Keratinocyte (primary cell): Measurements from ENCODE around the gene RAB4B. TPM values are rescaled to one million over a fixed set of nuclear protein-coding genes. Genes with fewer than 3 reads are reported as not detected.

ENCODE experiments used
- DNase-seq: peaks from one replicate; pipeline ENCODE4 v3.0.0-alpha.2; 2011; ENCODE audit warnings: low read depth, missing footprints, low spot score
- FAIRE-seq: peaks from 2 replicates; lab custom pipeline; 2011; peaks lifted over from hg19 to GRCh38; lab: Jason Lieb, UNC
- H2AFZ ChIP-seq: 2 replicates; pipeline ENCODE4 v1.6.0; 2012; ENCODE audit warnings: low read length, control low read depth, inconsistent platforms; ENCODE audit not compliant: control insufficient read depth
- H3K27ac ChIP-seq: 2 replicates; pipeline ENCODE4 v1.5.1; 2011; ENCODE audit warnings: low read length; ENCODE audit not compliant: control insufficient read depth, insufficient read depth
- H3K27me3 ChIP-seq: 3 replicates; pipeline ENCODE4 v1.6.0; 2011; ENCODE audit warnings: low read length; ENCODE audit not compliant: control insufficient read depth, insufficient read depth; ENCODE audit errors: extremely low read depth
- H3K36me3 ChIP-seq, 2 experiments: 2 replicates in 1 of 2; 3 replicates in 1 of 2; pipeline ENCODE4 v1.5.1; 2011; ENCODE audit warnings: low read length in 2 of 2, mild to moderate bottlenecking in 1 of 2; ENCODE audit not compliant: control insufficient read depth in 2 of 2, insufficient read depth in 2 of 2; ENCODE audit errors: extremely low read depth in 1 of 2
- H3K4me1 ChIP-seq: 3 replicates; pipeline ENCODE4 v1.5.1; 2011; ENCODE audit warnings: low read length; ENCODE audit not compliant: control insufficient read depth, insufficient read depth; ENCODE audit errors: extremely low read depth
- H3K4me2 ChIP-seq: 3 replicates; pipeline ENCODE4 v1.6.0; 2011; ENCODE audit warnings: low read depth, low read length; ENCODE audit not compliant: control insufficient read depth, insufficient read depth; ENCODE audit errors: extremely low read depth
- H3K4me3 ChIP-seq, 3 experiments: fragments of 200-600 bp in 1 of 3; sonication (generic) in 1 of 3; 2 replicates in 2 of 3; 3 replicates in 1 of 3; pipeline ENCODE4 v1.5.1; 2011 to 2016; ENCODE audit warnings: low read length in 3 of 3, mild to moderate bottlenecking in 3 of 3, control low read depth in 2 of 3, inconsistent platforms in 1 of 3, low read depth in 1 of 3, mixed read lengths in 1 of 3, mixed run types in 1 of 3, moderate library complexity in 1 of 3; ENCODE audit not compliant: control insufficient read depth in 2 of 3, insufficient read depth in 2 of 3; ENCODE audit errors: extremely low read depth in 1 of 3
- H3K79me2 ChIP-seq: 2 replicates; pipeline ENCODE4 v1.6.0; 2012; ENCODE audit warnings: low read length; ENCODE audit not compliant: control insufficient read depth, insufficient read depth
- H3K9ac ChIP-seq: 3 replicates; pipeline ENCODE4 v1.6.0; 2011; ENCODE audit warnings: low read length; ENCODE audit not compliant: control insufficient read depth, insufficient read depth; ENCODE audit errors: extremely low read depth
- H3K9me1 ChIP-seq: 3 replicates; pipeline ENCODE4 v1.6.0; 2011; ENCODE audit warnings: low read length; ENCODE audit not compliant: control insufficient read depth, insufficient read depth; ENCODE audit errors: extremely low read depth
- H3K9me3 ChIP-seq: 2 replicates; pipeline ENCODE4 v1.5.1; 2012; ENCODE audit warnings: low read depth, low read length; ENCODE audit not compliant: control insufficient read depth
- H4K20me1 ChIP-seq: 3 replicates; pipeline ENCODE4 v1.6.0; 2011; ENCODE audit warnings: low read length; ENCODE audit not compliant: control insufficient read depth, insufficient read depth; ENCODE audit errors: extremely low read depth
- CTCF ChIP-seq, 3 experiments: IDR thresholded peaks in 1 of 3; conservative IDR thresholded peaks in 1 of 3; optimal IDR thresholded peaks in 1 of 3; 2 replicates in 2 of 3; 3 replicates in 1 of 3; pipeline versions ENCODE3 to v1.5.1; 2011; ENCODE audit warnings: low read length in 3 of 3, mild to moderate bottlenecking in 3 of 3, moderate library complexity in 2 of 3, control low read depth in 1 of 3, inconsistent platforms in 1 of 3; ENCODE audit not compliant: insufficient read depth in 2 of 3; ENCODE audit errors: extremely low read depth in 1 of 3
- EZH2 ChIP-seq: IDR thresholded peaks from one replicate; pipeline ENCODE4 v1.6.1; 2012; ENCODE audit warnings: inconsistent platforms, mild to moderate bottlenecking, low read length, moderate library complexity
- dilution Hi-C: fragments of 300-500 bp; cut with MboI; formaldehyde crosslinking; loops from one replicate; pipeline ENCODE4 v1.7.0; 2020; ENCODE audit warnings: low sequenced_read_pairs; ENCODE audit not compliant: extremely low pct_ligation_motif_present
- polyA plus RNA-seq, 5 experiments: library from polyadenylated mRNA; depleted of rRNA in 3 of 5; stranded (reverse) in 3 of 5; stranded (forward) in 1 of 5; unstranded in 1 of 5; fragments of >200 nt; gene quantifications; 1 replicate in 1 of 5; 2 replicates in 3 of 5; 3 replicates in 1 of 5; pipeline versions ENCODE4 v1.2.1 to v1.2.3, GENCODE V29; 2011 to 2012; ENCODE audit warnings: missing spikeins in 2 of 5, low read depth in 1 of 5, low replicate concordance in 1 of 5

The RAB4B gene
- polyA plus RNA-seq, 1 donor (not counting 4 experiments of a cell fraction or from before 2014, with no cell fraction given), result 15.0 TPM

- Histone ChIP-seq H3K27me3 (no peaks in the 10 kb centered on the region), H3K4me1 (peaks cover 10% of the 10 kb centered on the region), H3K4me2 (no peak overlapping the region), H3K9me3 (no peaks in the 10 kb centered on the region), H3K9ac (no peak overlapping the region), H4K20me1 (no peaks in the 10 kb centered on the region), H3K79me2 (no peaks in the 10 kb centered on the region), H3K36me3 (peaks cover 0 to 5% of the 10 kb centered on the region in 2 experiments), H3K9me1 (no peaks in the 10 kb centered on the region), H3K4me3 (no peak overlapping the region), H2AFZ (no peak overlapping the region), H3K27ac (no peak overlapping the region)
- dilution Hi-C loops, result no loop called here
- no peak for TF ChIP-seq EZH2
- TF ChIP-seq CTCF (optimal IDR thresholded peaks at IDR 0.05 in 1 of 3, IDR thresholded peaks at IDR 0.05 in 1 of 3, conservative IDR thresholded peaks at IDR 0.05 in 1 of 3; ENCODE audit: extremely low read depth in 1 of 3, insufficient read depth in 2 of 3, low read length in 3 of 3), result no peak
- DNase-seq, result no peak
- FAIRE-seq, result no peak
These were observed 32.7 kb upstream of the RAB4B start for GRCh38 chr19:40745402-40745780.

- Histone ChIP-seq H3K27ac (no peak overlapping the region), H3K79me2 (peaks cover 14% of the 10 kb centered on the region)
- dilution Hi-C loops, result no loop called here
These were observed 30.5 kb upstream of the RAB4B start for GRCh38 chr19:40747536-40747935.

More at GRCh38 chr19:40747536-40747935, 30.5 kb upstream of the RAB4B start:
- Histone ChIP-seq H3K9ac (no peak overlapping the region), H3K9me1 (no peaks in the 10 kb centered on the region), H2AFZ (no peak overlapping the region), H3K4me2 (no peak overlapping the region), H3K4me3 (no peak overlapping the region), H3K27me3 (no peaks in the 10 kb centered on the region), H4K20me1 (no peaks in the 10 kb centered on the region), H3K36me3 (peaks cover 0 to under 1% of the 10 kb centered on the region in 2 experiments), H3K9me3 (no peaks in the 10 kb centered on the region), H3K4me1 (peaks cover 14% of the 10 kb centered on the region)
- TF ChIP-seq EZH2 (no peak), CTCF (optimal IDR thresholded peaks at IDR 0.05 in 1 of 3, IDR thresholded peaks at IDR 0.05 in 1 of 3, conservative IDR thresholded peaks at IDR 0.05 in 1 of 3; ENCODE audit: extremely low read depth in 1 of 3, insufficient read depth in 2 of 3, low read length in 3 of 3) (no peak)
- no peak for FAIRE-seq
- DNase-seq, result no peak
